BLaER1 (cell line): ENCODE results near the gene TNRC6B.
A peak's percentile ranks its signal among the peaks of the same experiment; 100 is the strongest.

Experiments used
- H3K27ac ChIP-seq: shearing (Covaris generic); formaldehyde crosslinking; 2 replicates; pipeline ENCODE4 v1.8.1; 2022
- H3K27me3 ChIP-seq: shearing (Covaris generic); formaldehyde crosslinking; 2 replicates; pipeline ENCODE4 v1.8.1; 2022
- H3K36me3 ChIP-seq: shearing (Covaris generic); formaldehyde crosslinking; 2 replicates; pipeline ENCODE4 v1.8.1; 2022
- H3K4me1 ChIP-seq: shearing (Covaris generic); formaldehyde crosslinking; 2 replicates; pipeline ENCODE4 v1.8.1; 2022
- H3K4me2 ChIP-seq: shearing (Covaris generic); formaldehyde crosslinking; 2 replicates; pipeline ENCODE4 v1.8.1; 2022
- H3K4me3 ChIP-seq: shearing (Covaris generic); formaldehyde crosslinking; 2 replicates; pipeline ENCODE4 v1.8.1; 2022
- H3K9ac ChIP-seq: shearing (Covaris generic); formaldehyde crosslinking; 2 replicates; pipeline ENCODE4 v1.8.1; 2022
- H3K9me3 ChIP-seq: shearing (Covaris generic); formaldehyde crosslinking; 2 replicates; pipeline ENCODE4 v1.8.1; 2022
- H4K20me1 ChIP-seq: shearing (Covaris generic); formaldehyde crosslinking; 2 replicates; pipeline ENCODE4 v1.8.1; 2022
- Cebpa-rat ChIP-seq: shearing (Covaris generic); IDR thresholded peaks from 2 replicates; pipeline ENCODE4 v1.8.1; 2022

The TNRC6B gene

GRCh38 chr22:40345271-40345670 lies 167.5 kb downstream of the TNRC6B start:
- H3K4me2 ChIP-seq = peak overlapping the region; percentile 82
- peak overlapping the region; percentile 82 for H3K27ac ChIP-seq
- peak overlapping the region; percentile 89 for H3K9ac ChIP-seq
- H3K27me3 ChIP-seq = no peaks in the 10 kb centered on the region
- H4K20me1 ChIP-seq = peaks cover 26% of the 10 kb centered on the region
- peaks cover 47% of the 10 kb centered on the region for H3K4me1 ChIP-seq
- TF ChIP-seq Cebpa-rat = no peak
- no peaks in the 10 kb centered on the region for H3K9me3 ChIP-seq
- H3K36me3 ChIP-seq = peaks cover 20% of the 10 kb centered on the region
- H3K4me3 ChIP-seq = peak overlapping the region; percentile 78

- Histone ChIP-seq H3K9ac (peak overlapping the region; percentile 89), H3K36me3 (peaks cover 25% of the 10 kb centered on the region)
These were observed 168.1 kb downstream of the TNRC6B start for GRCh38 chr22:40345815-40346184.

GRCh38 chr22:40346185-40347118 lies 168.7 kb downstream of the TNRC6B start, which contains the start of gene ADSL:
TSS of gene ADSL (plus strand) at chr22:40346500. CDS start at chr22:40346559, 59 bp downstream.
- peak within 1 kb of the TSS; percentile 78 for H3K4me3 ChIP-seq

More at GRCh38 chr22:40345815-40346184, 168.1 kb downstream of the TNRC6B start:
- Histone ChIP-seq H3K4me3 (peak overlapping the region; percentile 78), H3K4me1 (peaks cover 47% of the 10 kb centered on the region), H3K4me2 (peak overlapping the region; percentile 82), H3K27me3 (no peaks in the 10 kb centered on the region), H4K20me1 (peaks cover 31% of the 10 kb centered on the region), H3K27ac (peak overlapping the region; percentile 82), H3K9me3 (no peaks in the 10 kb centered on the region)
- TF ChIP-seq Cebpa-rat = no peak

GRCh38 chr22:40347300-40347699 lies 169.6 kb downstream of the TNRC6B start:
- Histone ChIP-seq H3K9ac (peak overlapping the region; percentile 89), H3K9me3 (no peaks in the 10 kb centered on the region), H3K36me3 (peaks cover 40% of the 10 kb centered on the region), H3K4me3 (peak overlapping the region; percentile 78), H3K4me2 (peak overlapping the region; percentile 82), H3K4me1 (peaks cover 34% of the 10 kb centered on the region), H3K27me3 (no peaks in the 10 kb centered on the region), H4K20me1 (peaks cover 33% of the 10 kb centered on the region), H3K27ac (peak overlapping the region; percentile 82)
- no peak for TF ChIP-seq Cebpa-rat

More at GRCh38 chr22:40346185-40347118, 168.7 kb downstream of the TNRC6B start, which contains the start of gene ADSL:
- no peaks in the 10 kb centered on the region for H3K9me3 ChIP-seq
- H3K36me3 ChIP-seq = peaks cover 32% of the 10 kb centered on the region
- peaks cover 33% of the 10 kb centered on the region for H4K20me1 ChIP-seq
- H3K9ac ChIP-seq = peak within 1 kb of the TSS; percentile 89
- H3K4me1 ChIP-seq = peaks cover 43% of the 10 kb centered on the region
- H3K27ac ChIP-seq = peak within 1 kb of the TSS; percentile 82
- H3K4me2 ChIP-seq = peak within 1 kb of the TSS; percentile 82
- H3K27me3 ChIP-seq = no peaks in the 10 kb centered on the region
- TF ChIP-seq Cebpa-rat = no peak

GRCh38 chr22:40348025-40348658 lies 170.4 kb downstream of the TNRC6B start:
- no peak overlapping the region for H3K27ac ChIP-seq
- no peak for TF ChIP-seq Cebpa-rat
- H3K9ac ChIP-seq = peak overlapping the region; percentile 89; the same call in 1 of the 2 replicates
- no peaks in the 10 kb centered on the region for H3K9me3 ChIP-seq
- H3K4me2 ChIP-seq = peak overlapping the region; percentile 82
- H3K27me3 ChIP-seq = no peaks in the 10 kb centered on the region
- H4K20me1 ChIP-seq = peaks cover 37% of the 10 kb centered on the region
- H3K4me3 ChIP-seq = peak overlapping the region; percentile 78
- H3K4me1 ChIP-seq = peaks cover 31% of the 10 kb centered on the region
- peaks cover 49% of the 10 kb centered on the region for H3K36me3 ChIP-seq

- H3K27me3 ChIP-seq = no peaks in the 10 kb centered on the region
- no peak overlapping the region for H3K4me3 ChIP-seq
- H3K9ac ChIP-seq = no peak overlapping the region
- no peak for TF ChIP-seq Cebpa-rat
- H3K27ac ChIP-seq = no peak overlapping the region
- H3K9me3 ChIP-seq = no peaks in the 10 kb centered on the region
- H3K4me1 ChIP-seq = peaks cover 11% of the 10 kb centered on the region
- peaks cover 95% of the 10 kb centered on the region for H3K36me3 ChIP-seq
- H4K20me1 ChIP-seq = peaks cover 53% of the 10 kb centered on the region
- no peak overlapping the region for H3K4me2 ChIP-seq
These were observed 175.0 kb downstream of the TNRC6B start for GRCh38 chr22:40352763-40353162.

- no peak overlapping the region for H3K4me3 ChIP-seq
- H3K4me1 ChIP-seq = no peaks in the 10 kb centered on the region
- H3K36me3 ChIP-seq = peaks cover 100% of the 10 kb centered on the region
- no peak for TF ChIP-seq Cebpa-rat
- H3K9me3 ChIP-seq = no peaks in the 10 kb centered on the region
- H3K4me2 ChIP-seq = no peak overlapping the region
- no peak overlapping the region for H3K9ac ChIP-seq
- H3K27ac ChIP-seq = no peak overlapping the region
- no peaks in the 10 kb centered on the region for H3K27me3 ChIP-seq
- peaks cover 35% of the 10 kb centered on the region; the same call in 1 of the 2 replicates for H4K20me1 ChIP-seq
These were observed 183.4 kb downstream of the TNRC6B start for GRCh38 chr22:40361100-40361499.

GRCh38 chr22:40363059-40363458 lies 185.3 kb downstream of the TNRC6B start:
- Histone ChIP-seq H3K4me2 (no peak overlapping the region), H3K9me3 (no peaks in the 10 kb centered on the region), H3K27ac (no peak overlapping the region), H3K4me1 (peaks cover 3% of the 10 kb centered on the region; the same call in 1 of the 2 replicates), H3K36me3 (peaks cover 100% of the 10 kb centered on the region), H3K4me3 (no peak overlapping the region), H3K9ac (no peak overlapping the region), H3K27me3 (no peaks in the 10 kb centered on the region), H4K20me1 (peaks cover 16% of the 10 kb centered on the region; the same call in 1 of the 2 replicates)
- no peak for TF ChIP-seq Cebpa-rat

- Histone ChIP-seq H3K4me3 (no peak overlapping the region), H3K4me1 (peaks cover 12% of the 10 kb centered on the region; the same call in 1 of the 2 replicates), H3K9ac (no peak overlapping the region), H3K36me3 (peaks cover 95% of the 10 kb centered on the region), H3K27ac (no peak overlapping the region), H3K27me3 (no peaks in the 10 kb centered on the region), H3K9me3 (no peaks in the 10 kb centered on the region), H3K4me2 (no peak overlapping the region), H4K20me1 (0 out of 2 replicates have a peak, but pooled peaks cover 6% of the 10 kb centered on the region)
- TF ChIP-seq Cebpa-rat = no peak
These were observed 186.7 kb downstream of the TNRC6B start for GRCh38 chr22:40364431-40364830.
